ENCODE results near the gene TPCN2.

Gene TPCN2

DNA sequence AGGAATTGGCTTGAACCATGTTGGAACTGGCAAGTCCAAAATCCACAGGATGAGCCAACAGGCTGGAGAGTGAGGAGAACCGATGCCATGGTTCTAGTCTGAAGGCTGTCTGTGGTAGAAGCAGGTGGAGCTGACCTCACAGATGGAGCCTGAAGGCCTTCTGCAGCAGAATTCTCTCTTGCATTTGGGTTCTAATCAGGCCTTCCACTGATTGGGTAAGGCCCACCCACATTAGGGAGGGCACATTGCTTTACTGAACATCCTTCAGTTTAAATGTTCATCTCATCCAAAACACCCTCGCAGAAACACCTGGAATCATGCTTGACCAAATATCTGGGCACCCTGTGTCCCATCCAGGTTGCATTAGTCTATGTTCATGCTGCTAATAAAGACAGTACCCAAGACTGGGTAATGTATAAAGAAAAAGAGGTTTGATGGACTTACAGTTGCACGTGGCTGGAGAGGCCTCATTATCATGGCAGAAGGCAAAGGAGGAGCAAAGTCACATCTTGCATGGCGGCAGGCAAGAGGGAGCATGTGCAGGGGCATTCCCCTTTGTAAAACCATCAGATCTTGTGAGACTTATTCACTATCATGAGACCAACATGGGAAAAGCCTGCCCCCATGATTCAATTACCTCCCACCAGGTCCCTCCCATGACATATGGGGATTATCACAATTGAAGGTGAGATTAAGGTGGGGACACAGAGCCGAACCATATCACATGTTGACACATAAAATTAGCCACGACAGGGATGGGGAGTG lies 122.9 kb downstream of the TPCN2 start:
- no peak for DNase-seq

DNA sequence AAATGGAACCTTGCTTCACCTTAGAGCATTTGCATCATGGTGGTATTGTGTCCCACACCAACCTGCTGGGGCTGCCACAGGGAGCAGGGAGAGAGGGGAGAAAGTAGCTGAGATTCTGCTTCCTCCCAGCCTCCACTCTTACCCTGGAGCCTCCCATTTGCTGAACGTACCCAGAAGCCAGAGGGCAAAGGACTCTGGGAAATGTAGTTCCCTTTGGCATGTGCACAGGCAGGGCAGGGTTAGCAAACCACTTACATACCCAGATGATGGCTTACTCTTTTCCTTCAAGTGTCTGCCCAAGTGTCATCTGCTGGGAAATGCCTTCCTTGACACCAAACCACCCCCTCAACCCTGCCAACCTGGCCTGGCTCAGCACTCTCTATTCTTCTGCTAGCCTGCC lies 123.9 kb downstream of the TPCN2 start:
- DNase-seq, result no peak

DNA sequence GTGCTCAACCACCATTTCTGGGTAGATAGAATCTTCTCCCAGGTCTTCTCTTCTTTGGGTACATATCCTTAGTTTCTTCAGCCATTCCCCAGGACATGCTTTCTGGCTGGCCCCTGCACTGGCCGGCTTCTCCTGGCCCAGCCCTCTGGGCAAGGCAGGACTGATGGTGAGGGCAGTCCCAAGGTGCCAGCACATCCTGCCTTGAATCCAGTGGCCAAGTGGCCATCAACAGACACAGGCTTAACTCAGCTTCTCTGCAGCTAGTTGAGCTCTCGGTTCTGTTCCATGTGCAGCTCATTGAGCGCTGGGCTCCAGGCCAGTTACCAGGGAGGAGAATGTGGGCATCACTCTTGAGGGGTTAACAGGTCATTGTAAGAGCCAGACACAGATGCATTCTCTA lies 124.6 kb downstream of the TPCN2 start:
- DNase-seq, result no peak

DNA sequence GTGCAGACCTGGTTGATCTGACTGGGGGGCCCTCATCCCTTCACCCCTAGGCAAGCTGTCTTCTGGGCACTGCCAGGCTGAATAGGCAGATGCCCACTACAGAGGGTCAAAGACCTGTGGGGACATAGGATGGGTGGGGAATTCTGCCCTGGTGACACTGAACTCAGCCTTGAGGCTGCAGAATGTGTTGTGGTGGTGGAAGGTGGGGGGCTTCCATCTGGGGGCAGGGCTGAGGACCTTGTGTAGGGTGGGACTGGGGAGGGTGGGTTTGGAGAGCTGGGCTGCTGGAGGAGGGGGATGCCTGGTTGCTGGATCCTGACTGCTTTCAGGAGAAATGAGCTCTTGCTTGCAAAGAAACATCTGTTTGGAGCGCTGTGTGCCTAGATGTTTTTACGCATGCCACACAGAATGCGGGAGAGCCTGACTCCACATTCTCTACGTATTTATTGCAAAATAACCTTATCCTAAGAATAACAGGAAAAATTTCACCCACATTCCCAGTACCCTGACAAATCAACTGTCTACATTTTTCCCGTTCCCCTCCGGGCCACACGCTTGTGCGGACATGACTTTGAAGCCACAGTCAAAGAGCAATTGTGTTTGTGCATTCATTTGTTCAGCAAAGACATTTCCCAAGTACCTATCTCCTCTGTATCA lies 125.3 kb downstream of the TPCN2 start:
- no peak for DNase-seq

DNA sequence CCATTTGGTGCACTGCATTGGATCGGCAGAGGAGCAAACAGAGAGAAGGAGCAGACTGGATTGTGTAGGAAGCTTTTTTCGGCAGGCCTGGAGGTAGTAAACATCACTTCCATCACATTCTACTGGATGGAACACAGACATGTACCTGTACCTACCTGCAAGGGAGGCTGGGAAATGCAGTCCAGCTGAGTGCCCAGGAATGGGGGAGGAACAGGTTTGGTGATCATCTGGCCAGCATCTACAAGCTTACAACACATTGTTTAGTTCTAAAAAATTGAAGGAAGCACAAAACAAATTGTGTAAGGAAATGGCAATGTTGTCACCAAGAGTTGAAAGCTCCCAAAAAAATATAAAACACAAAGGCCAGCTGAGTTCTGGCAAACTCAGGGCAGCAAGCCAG lies 126.1 kb downstream of the TPCN2 start:
- no peak for DNase-seq

DNA sequence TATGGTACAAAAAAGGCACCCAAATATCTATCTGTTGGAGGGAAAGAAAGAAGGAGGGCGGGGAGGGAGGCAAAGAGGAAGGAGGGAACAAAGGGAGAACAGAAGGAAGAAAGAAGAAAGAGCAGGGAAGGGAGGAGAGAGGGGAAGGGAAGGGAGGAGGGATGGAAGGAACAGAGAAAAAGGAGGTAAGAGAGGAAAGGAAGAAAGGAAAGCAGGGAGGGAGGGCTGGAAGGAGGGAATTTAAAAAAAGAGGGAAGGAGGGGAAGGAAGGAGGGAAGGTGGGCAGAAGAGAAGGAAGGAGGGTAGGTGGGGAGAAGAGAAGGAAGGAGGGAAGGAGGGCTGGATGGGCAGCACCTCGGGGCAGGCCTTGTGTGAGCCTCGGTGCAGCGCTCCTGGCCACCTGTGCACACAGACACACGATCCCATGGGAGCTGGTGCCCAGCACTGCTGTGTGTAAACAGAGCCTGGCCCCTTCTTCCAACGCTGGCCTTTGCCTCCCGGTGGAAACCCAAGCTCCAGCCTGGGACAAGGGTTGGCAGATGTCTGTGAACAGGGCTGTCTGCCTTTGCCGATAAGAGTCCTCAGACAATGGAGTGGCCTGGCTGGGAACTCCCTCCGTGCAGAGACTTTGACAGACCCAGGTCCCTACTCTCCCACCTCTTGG lies 130.2 kb downstream of the TPCN2 start:
- DNase-seq, result no peak

DNA sequence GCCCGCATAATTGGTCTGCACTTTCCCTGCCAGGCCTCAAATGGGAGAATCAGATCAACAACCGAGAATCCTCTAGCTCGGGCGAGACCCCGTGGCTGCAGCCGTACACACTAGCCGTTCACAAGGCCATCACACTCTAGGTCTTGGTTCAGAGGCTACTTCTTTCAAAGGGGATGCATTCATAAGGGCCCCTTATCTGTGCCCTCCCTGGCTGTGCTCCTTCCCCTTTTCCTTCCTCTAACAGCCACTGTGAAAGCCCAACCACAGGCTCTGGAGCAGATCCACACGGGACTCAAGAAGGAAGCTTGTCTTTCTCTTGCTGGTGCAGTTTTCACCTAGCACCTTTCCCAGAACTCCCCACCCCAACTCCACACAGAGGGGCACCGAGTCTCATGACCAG lies 131.5 kb downstream of the TPCN2 start:
- DNase-seq, result no peak

DNA sequence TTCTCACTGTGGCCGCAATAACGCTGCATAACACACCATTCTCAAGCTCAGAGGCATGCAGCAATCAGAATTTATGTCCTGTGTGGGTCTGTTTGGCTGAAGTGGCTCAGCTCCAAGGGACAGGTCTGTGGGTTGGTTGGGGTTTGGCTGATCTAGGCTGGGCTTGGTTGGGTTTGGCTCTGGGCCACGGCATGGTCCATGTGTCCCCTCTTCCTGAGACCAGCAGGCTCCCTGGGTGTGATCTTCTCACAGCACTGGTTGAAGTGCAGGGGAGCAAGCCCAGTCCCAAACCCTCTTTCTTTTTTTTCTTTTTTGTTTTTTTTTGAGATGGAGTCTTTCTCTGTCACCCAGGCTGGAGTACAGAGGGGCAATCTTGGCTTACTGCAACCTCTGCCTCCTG lies 132.0 kb downstream of the TPCN2 start:
- DNase-seq, result no peak

DNA sequence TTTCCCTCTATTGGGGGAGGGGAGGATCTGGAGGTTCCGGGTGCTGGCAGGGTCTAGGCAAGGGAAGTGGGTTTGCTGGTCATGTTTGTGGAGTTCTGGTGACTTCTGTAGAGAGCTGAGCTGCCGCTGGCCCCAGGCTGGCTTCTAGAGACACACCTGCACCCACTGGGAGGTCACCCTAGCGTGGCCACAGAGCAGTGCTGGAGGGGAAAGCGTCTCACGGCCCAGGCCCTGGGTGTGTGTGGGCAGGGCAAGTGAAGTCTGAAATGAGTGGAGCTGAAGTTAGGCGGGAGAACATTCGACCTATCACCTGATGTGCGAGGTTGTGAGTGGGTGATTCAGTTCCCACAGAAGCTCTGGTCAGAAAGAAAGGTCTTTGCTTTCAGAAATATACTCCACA lies 134.9 kb downstream of the TPCN2 start:
- no peak for DNase-seq

Data from bone marrow (tissue), 2 donors.